H9 (cell line): ENCODE data around the gene OLIG1. TPM values are rescaled to one million over a fixed set of nuclear protein-coding genes. Genes with fewer than 3 reads are reported as not detected.

Source experiments
- DNase-seq: peaks from one replicate; pipeline ENCODE4 v3.0.0-alpha.2; 2017
- H2AFZ ChIP-seq: one replicate; pipeline ENCODE4 v1.6.1; 2013; ENCODE audit warnings: mild to moderate bottlenecking, low read length, control low read depth, moderate library complexity
- H2AK5ac ChIP-seq: 2 replicates; pipeline ENCODE4 v1.6.1; 2013; ENCODE audit warnings: low read length, control low read depth, mixed read lengths; ENCODE audit not compliant: insufficient read length
- H2BK120ac ChIP-seq: one replicate; pipeline ENCODE4 v1.6.1; 2013; ENCODE audit warnings: low read depth, mild to moderate bottlenecking, low read length, control low read depth, inconsistent platforms; ENCODE audit not compliant: poor library complexity, severe bottlenecking
- H2BK12ac ChIP-seq: 2 replicates; pipeline ENCODE4 v1.6.1; 2013; ENCODE audit warnings: low read length, control low read depth, mixed read lengths, low read depth; ENCODE audit not compliant: insufficient read length
- H2BK15ac ChIP-seq: 2 replicates; pipeline ENCODE4 v1.6.1; 2013; ENCODE audit warnings: low read depth, low read length, control low read depth
- H2BK20ac ChIP-seq: one replicate; pipeline ENCODE4 v1.6.1; 2013; ENCODE audit warnings: low read depth, mild to moderate bottlenecking, low read length, control low read depth, inconsistent platforms; ENCODE audit not compliant: poor library complexity, severe bottlenecking
- H2BK5ac ChIP-seq: 2 replicates; pipeline ENCODE4 v1.6.1; 2013; ENCODE audit warnings: low read length, control low read depth, mixed read lengths; ENCODE audit not compliant: insufficient read length
- H3K14ac ChIP-seq: 2 replicates; pipeline ENCODE4 v1.6.1; 2013; ENCODE audit warnings: low read length, control low read depth; ENCODE audit not compliant: insufficient read depth
- H3K18ac ChIP-seq: 2 replicates; pipeline ENCODE4 v1.6.1; 2013; ENCODE audit warnings: low read depth, mild to moderate bottlenecking, mixed read lengths, low read length, control low read depth; ENCODE audit not compliant: insufficient read length
- H3K23ac ChIP-seq: 2 replicates; pipeline ENCODE4 v1.6.1; 2013; ENCODE audit warnings: low read length, control low read depth, mixed read lengths, low read depth; ENCODE audit not compliant: insufficient read length
- H3K23me2 ChIP-seq: 2 replicates; pipeline ENCODE4 v1.6.1; 2013; ENCODE audit warnings: low read depth, mild to moderate bottlenecking, mixed read lengths, low read length, control low read depth; ENCODE audit not compliant: insufficient read length, poor library complexity, severe bottlenecking
- H3K27ac ChIP-seq: 2 replicates; pipeline ENCODE4 v1.5.1; 2013; ENCODE audit warnings: low read length, control low read depth, mixed read lengths, low read depth; ENCODE audit not compliant: insufficient read length
- H3K27me3 ChIP-seq: 2 replicates; pipeline ENCODE4 v1.6.1; 2013; ENCODE audit warnings: low read length, control low read depth, inconsistent platforms; ENCODE audit not compliant: insufficient read depth
- H3K4ac ChIP-seq: 2 replicates; pipeline ENCODE4 v1.6.1; 2013; ENCODE audit warnings: low read depth, mild to moderate bottlenecking, control low read depth, inconsistent platforms, low read length, moderate library complexity
- H3K4me1 ChIP-seq: 2 replicates; pipeline ENCODE4 v1.6.1; 2013; ENCODE audit warnings: low read length, control low read depth, inconsistent platforms; ENCODE audit not compliant: insufficient read depth
- H3K4me2 ChIP-seq: 2 replicates; pipeline ENCODE4 v1.6.1; 2013; ENCODE audit warnings: low read length, control low read depth, mixed read lengths; ENCODE audit not compliant: insufficient read length, insufficient read depth
- H3K56ac ChIP-seq: 2 replicates; pipeline ENCODE4 v1.6.1; 2013; ENCODE audit warnings: low read depth, mild to moderate bottlenecking, mixed read lengths, low read length, control low read depth; ENCODE audit not compliant: insufficient read length
- H3K79me1 ChIP-seq: 2 replicates; pipeline ENCODE4 v1.6.1; 2013; ENCODE audit warnings: low read depth, mild to moderate bottlenecking, moderate library complexity, low read length, control low read depth, inconsistent platforms; ENCODE audit not compliant: insufficient read depth, poor library complexity, severe bottlenecking
- H3K79me2 ChIP-seq: 2 replicates; pipeline ENCODE4 v1.6.1; 2013; ENCODE audit warnings: low read length, control low read depth, inconsistent platforms; ENCODE audit not compliant: insufficient read depth
- H3K9ac ChIP-seq: 2 replicates; pipeline ENCODE4 v1.6.1; 2013; ENCODE audit warnings: low read length, control low read depth, mixed read lengths; ENCODE audit not compliant: insufficient read length; ENCODE audit errors: extremely low read depth
- H3K9me3 ChIP-seq: one replicate; pipeline ENCODE4 v1.6.1; 2013; ENCODE audit warnings: low read depth, low read length, inconsistent platforms; ENCODE audit not compliant: control insufficient read depth
- H3T11ph ChIP-seq: one replicate; pipeline ENCODE4 v1.6.1; 2013; ENCODE audit warnings: mild to moderate bottlenecking, low read length, control low read depth, inconsistent platforms
- H4K20me1 ChIP-seq: one replicate; pipeline ENCODE4 v1.6.1; 2013; ENCODE audit not compliant: control insufficient read depth, insufficient read length, insufficient read depth
- H4K5ac ChIP-seq: 2 replicates; pipeline ENCODE4 v1.6.1; 2013; ENCODE audit warnings: low read depth, mild to moderate bottlenecking, mixed read lengths, low read length, control low read depth; ENCODE audit not compliant: insufficient read length
- H4K8ac ChIP-seq: replicated peaks from 2 replicates; pipeline ENCODE4 v1.6.1; 2013; ENCODE audit warnings: low read length, control low read depth, mixed read lengths, low read depth; ENCODE audit not compliant: insufficient read length
- H4K91ac ChIP-seq: 2 replicates; pipeline ENCODE4 v1.6.1; 2013; ENCODE audit warnings: low read depth, mild to moderate bottlenecking, moderate library complexity, mixed read lengths, low read length, control low read depth; ENCODE audit not compliant: insufficient read length
- H3K27ac Mint-ChIP-seq, 3 experiments: 2 replicates in 2 of 3; 3 replicates in 1 of 3; pipeline ENCODE4 v1.8.0; 2020 to 2021; ENCODE audit warnings: mixed read lengths in 3 of 3, mild to moderate bottlenecking in 1 of 3, moderate library complexity in 1 of 3
- H3K27me3 Mint-ChIP-seq: 2 replicates; pipeline ENCODE4 v1.8.0; 2021; ENCODE audit warnings: low read depth, mild to moderate bottlenecking, moderate library complexity, mixed read lengths
- H3K36me3 Mint-ChIP-seq, 3 experiments: 2 replicates in 2 of 3; 3 replicates in 1 of 3; pipeline ENCODE4 v1.8.0; 2020 to 2021; ENCODE audit warnings: low read depth in 3 of 3, mixed read lengths in 3 of 3; ENCODE audit not compliant: insufficient read depth in 1 of 3
- H3K4me1 Mint-ChIP-seq, 2 experiments: 2 replicates each; pipeline ENCODE4 v1.8.0; 2020; ENCODE audit warnings: mixed read lengths in 2 of 2
- H3K4me3 Mint-ChIP-seq, 2 experiments: 2 replicates in 1 of 2; 3 replicates in 1 of 2; pipeline ENCODE4 v1.8.0; 2020 to 2021; ENCODE audit warnings: mild to moderate bottlenecking in 2 of 2, mixed read lengths in 2 of 2, moderate library complexity in 1 of 2
- H3K9me3 Mint-ChIP-seq, 2 experiments: 2 replicates in 1 of 2; 3 replicates in 1 of 2; pipeline ENCODE4 v1.8.0; 2020; ENCODE audit warnings: mild to moderate bottlenecking in 2 of 2, mixed read lengths in 2 of 2, moderate library complexity in 1 of 2
- WGBS: extraction: QIAGEN DNeasy Blood & Tissue Kit; methylation state at CpG from one replicate; pipeline ENCODE4 v1.1.7; 2013; ENCODE audit warnings: missing lambda C conversion rate, low lambda C conversion rate, mixed read lengths; ENCODE audit not compliant: insufficient read length; ENCODE audit errors: extremely low coverage; 5-methylcytosine and 5-hydroxymethylcytosine counted together
- total RNA-seq: library from RNA; stranded (reverse); gene quantifications from 2 replicates; pipeline ENCODE4 v1.2.1, GENCODE V29; 2021
- TF ChIP-seq, protein P1 (sequence below): fragments of 200-600 bp; sonication (generic); conservative IDR thresholded peaks from 3 replicates; pipeline ENCODE4 v1.8.0; 2021; ENCODE audit warnings: antibody characterized with exemption, mild to moderate bottlenecking

The OLIG1 gene
- total RNA-seq, 1 experiment from 2014 or later: 0.31 TPM

DNA sequence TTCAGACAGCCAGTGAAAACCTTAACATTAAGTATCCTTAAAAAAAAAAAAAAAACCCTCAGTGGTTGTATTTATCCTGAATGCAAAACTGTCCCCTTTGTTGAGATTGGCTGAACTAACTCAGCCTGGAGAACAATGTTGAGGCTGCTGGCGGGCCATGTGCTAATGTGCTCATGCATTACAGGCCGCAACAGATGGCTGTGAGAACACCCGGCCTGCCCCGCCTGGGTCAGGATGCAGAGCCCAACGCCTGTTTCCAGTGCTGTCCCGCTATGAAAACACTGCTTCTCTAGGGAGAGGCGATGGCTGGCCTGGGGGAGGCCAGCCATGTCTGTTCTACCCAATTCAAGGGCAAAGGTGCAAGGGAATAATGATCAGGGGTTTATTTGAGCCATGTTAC, 30.4 kb upstream of the OLIG1 start:
- Histone ChIP-seq H3K9ac (no peak overlapping the region), H2BK12ac (no peak overlapping the region), H3K27me3 (peaks cover 10% of the 10 kb centered on the region; the same call in 1 of the 2 replicates), H4K8ac (no peak overlapping the region), H3K23me2 (no peaks in the 10 kb centered on the region), H2BK120ac (no peak overlapping the region), H3K9me3 (no peaks in the 10 kb centered on the region), H3K56ac (no peak overlapping the region), H3K4ac (no peak overlapping the region), H3K4me2 (no peak overlapping the region), H4K91ac (no peak overlapping the region), H3T11ph (no peak overlapping the region), H3K4me1 (peaks cover 12% of the 10 kb centered on the region; the same call in 1 of the 2 replicates), H2BK15ac (no peak overlapping the region), H2AFZ (no peak overlapping the region), H4K5ac (no peak overlapping the region), H3K79me2 (no peaks in the 10 kb centered on the region), H3K14ac (no peak overlapping the region), H2AK5ac (no peak overlapping the region), H3K79me1 (no peaks in the 10 kb centered on the region), H2BK20ac (no peak overlapping the region), H2BK5ac (no peak overlapping the region), H3K23ac (no peak overlapping the region), H4K20me1 (no peaks in the 10 kb centered on the region), H3K27ac (no peak overlapping the region), H3K18ac (no peak overlapping the region)
- Mint-ChIP-seq H3K4me3 (no peak overlapping the region), H3K9me3 (no peaks in the 10 kb centered on the region; a peak in 2 of 5 replicates), H3K27me3 (peaks cover 57% of the 10 kb centered on the region), H3K4me1 (peaks cover 28 to 33% of the 10 kb centered on the region in 2 experiments), H3K27ac (no peak overlapping the region), H3K36me3 (no peaks in the 10 kb centered on the region; a peak in 1 of 7 replicates)
- WGBS: no CpG with 5 or more reads among the region's 7 CpGs
- DNase-seq: no peak
- TF ChIP-seq, protein P1, sequence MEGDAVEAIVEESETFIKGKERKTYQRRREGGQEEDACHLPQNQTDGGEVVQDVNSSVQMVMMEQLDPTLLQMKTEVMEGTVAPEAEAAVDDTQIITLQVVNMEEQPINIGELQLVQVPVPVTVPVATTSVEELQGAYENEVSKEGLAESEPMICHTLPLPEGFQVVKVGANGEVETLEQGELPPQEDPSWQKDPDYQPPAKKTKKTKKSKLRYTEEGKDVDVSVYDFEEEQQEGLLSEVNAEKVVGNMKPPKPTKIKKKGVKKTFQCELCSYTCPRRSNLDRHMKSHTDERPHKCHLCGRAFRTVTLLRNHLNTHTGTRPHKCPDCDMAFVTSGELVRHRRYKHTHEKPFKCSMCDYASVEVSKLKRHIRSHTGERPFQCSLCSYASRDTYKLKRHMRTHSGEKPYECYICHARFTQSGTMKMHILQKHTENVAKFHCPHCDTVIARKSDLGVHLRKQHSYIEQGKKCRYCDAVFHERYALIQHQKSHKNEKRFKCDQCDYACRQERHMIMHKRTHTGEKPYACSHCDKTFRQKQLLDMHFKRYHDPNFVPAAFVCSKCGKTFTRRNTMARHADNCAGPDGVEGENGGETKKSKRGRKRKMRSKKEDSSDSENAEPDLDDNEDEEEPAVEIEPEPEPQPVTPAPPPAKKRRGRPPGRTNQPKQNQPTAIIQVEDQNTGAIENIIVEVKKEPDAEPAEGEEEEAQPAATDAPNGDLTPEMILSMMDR: no peak
